Measurements from ENCODE around the gene HPD.

DNA sequence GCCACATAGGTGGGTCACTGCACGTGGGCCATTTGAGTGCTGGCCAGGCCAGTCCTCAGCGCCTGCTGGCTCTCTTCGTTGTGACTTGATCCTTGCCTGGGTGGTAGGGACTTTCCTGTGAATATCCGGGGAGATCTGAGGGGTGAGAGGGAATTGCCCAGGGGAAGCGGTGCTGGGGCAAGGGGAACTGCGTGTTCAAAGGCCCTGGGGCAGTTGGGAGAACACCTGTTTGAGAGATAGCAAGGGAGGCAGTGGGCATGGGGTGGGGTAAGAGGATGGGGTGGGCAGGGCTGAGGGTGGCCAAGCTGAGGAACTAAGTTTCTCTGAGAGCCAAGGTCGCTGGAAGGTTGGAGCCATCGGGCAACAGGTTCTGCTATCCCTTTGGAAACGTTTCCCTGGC lies 29.8 kb downstream of the HPD start:
- TF ChIP-seq, protein P1, sequence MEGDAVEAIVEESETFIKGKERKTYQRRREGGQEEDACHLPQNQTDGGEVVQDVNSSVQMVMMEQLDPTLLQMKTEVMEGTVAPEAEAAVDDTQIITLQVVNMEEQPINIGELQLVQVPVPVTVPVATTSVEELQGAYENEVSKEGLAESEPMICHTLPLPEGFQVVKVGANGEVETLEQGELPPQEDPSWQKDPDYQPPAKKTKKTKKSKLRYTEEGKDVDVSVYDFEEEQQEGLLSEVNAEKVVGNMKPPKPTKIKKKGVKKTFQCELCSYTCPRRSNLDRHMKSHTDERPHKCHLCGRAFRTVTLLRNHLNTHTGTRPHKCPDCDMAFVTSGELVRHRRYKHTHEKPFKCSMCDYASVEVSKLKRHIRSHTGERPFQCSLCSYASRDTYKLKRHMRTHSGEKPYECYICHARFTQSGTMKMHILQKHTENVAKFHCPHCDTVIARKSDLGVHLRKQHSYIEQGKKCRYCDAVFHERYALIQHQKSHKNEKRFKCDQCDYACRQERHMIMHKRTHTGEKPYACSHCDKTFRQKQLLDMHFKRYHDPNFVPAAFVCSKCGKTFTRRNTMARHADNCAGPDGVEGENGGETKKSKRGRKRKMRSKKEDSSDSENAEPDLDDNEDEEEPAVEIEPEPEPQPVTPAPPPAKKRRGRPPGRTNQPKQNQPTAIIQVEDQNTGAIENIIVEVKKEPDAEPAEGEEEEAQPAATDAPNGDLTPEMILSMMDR (IDR thresholded peaks at IDR 0.05; ENCODE audit: poor library complexity) = no peak
- TF ChIP-seq EZH2 (IDR thresholded peaks at IDR 0.05; ENCODE audit: borderline replicate concordance) = no peak
